GM21576 (cell line): ENCODE data around the gene SLC39A3.
"Not testable (repeated sequence)": the region's sequence is repeated elsewhere in the genome, so short reads cannot be mapped to it uniquely, and the experiment has no call there.

Source experiments
- ATAC-seq: cut with Tn5 transposase; IDR thresholded peaks from one replicate; pipeline ENCODE4 v1.9.1; 2021; ENCODE audit warnings: mild to moderate bottlenecking, moderate library complexity; ENCODE audit not compliant: unreplicated experiment

SLC39A3 gene

DNA sequence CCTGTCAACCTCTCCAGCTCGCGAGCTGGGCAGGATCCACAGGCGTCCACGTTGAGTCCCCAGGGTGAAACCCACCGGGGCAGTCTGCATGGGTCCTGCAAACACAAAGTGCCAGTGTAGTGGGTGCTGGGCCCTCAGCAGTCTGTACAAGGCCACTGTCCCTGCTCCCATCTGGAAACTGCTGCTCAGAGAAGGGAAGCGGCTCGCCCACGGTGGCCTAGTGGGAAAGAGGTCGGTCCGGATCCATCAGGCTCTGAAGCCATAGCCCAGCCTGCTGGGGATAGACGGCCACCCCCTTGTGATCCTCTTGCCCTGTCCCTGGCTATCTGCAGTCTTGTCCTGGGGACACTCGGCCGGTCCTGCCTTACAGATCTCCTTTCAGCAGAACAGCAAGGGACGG is 16.1 kb downstream of the SLC39A3 start:
- ATAC-seq, result no peak

DNA sequence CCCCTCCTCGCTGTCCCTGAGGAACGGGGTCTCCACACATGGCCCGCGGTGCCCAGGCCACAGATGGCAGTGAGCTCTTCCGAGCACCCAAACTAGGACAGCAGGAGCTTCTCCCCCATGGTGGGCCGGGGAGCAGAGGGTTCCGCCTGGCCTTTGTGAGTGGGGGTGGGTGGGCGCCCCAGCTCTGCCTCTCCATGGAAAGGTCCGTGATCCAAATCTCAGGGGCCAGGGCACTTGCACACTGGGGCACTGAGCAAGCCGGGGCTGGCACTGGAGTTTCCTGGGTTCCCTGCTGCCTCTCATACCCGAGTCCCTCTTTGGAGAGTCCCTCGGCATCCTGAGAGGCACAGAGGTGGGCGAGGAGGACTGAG is 16.5 kb downstream of the SLC39A3 start:
- ATAC-seq, result no peak

DNA sequence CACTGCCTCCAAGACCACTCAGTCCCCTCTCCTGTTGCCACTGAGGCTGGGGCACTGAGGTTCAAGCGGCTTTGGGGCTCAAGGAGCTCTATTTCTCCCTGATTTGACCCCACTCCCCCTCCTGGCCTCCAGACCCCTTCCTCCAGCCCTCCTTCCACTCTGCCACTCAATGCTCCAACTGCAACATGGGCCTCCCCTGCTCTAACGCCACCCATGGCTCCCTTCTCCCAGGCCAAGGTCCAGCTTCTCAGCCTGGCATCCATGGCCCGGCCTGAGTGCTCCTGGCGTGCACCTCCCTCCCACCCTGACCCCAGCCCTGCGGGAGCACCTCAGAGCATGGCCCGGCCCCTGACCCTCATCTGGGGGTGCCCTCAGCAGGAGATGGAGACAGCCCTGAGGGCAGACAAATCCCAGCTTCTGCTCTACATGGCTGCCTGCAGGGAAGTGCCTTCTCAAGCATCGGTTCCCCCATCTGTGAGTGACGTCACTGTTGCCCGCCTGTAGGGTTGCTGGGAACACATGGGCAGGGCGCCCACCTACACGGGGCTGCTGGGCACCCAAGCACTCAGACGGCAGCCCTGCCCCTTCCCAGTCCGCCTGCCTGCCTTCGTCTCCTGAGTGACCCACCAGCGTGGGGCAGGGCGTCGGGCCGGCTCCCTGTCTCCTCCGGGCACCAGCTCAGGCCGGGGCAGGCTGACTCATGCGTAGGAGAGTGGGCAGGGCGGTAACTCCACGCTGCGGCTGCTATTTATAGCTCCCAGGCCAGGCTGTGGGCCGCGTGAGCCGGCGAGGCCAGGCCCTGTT is 17.1 kb downstream of the SLC39A3 start:
- ATAC-seq, result no peak

DNA sequence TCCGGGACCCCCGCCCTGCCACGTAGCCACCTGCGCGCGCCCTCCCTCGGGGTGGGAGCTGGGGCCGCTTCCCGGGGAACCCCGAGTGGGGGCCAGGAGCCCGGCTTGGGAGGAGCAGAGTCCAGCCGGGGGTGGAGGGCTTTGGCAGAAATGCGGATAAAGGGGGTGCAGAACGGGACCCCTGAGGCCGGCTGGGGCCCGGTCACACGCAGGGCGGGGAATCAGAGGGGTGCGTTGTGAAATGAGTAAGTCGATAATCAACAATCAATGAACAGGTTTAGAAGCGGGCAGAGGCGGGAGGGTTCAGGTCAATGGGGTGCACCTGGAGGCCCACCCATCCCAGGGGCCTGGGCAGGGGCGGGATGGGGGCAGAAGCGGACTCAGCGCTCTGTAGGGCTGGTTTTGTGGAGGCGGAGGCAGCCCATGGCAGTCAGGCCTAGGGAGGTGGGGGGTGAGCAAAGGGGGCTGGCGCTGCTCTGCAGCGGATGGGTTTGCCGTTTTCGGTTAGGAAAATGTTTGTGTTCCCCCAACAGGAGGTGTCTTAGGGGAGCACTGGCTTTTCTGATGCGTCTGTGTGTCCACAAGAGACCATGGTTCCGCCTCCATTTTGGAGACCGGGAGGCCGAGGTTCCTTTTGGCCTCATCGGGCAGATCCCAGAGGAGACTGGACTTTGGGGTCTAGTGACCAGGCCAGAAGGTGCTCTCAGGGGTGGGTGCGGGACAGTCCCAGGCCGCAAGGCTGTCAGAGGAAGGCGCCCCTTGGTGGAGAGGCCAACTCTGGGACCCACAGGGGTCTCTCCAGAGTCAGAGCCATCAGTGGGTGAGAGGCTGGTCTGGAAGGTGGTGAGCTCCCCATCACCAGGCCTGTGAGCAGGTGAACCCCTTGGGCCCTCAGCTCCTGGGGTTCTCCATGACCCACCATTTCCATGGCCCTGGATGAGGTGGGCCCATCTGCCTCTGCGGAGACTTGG is 18.0 kb downstream of the SLC39A3 start:
- ATAC-seq, result no peak

DNA sequence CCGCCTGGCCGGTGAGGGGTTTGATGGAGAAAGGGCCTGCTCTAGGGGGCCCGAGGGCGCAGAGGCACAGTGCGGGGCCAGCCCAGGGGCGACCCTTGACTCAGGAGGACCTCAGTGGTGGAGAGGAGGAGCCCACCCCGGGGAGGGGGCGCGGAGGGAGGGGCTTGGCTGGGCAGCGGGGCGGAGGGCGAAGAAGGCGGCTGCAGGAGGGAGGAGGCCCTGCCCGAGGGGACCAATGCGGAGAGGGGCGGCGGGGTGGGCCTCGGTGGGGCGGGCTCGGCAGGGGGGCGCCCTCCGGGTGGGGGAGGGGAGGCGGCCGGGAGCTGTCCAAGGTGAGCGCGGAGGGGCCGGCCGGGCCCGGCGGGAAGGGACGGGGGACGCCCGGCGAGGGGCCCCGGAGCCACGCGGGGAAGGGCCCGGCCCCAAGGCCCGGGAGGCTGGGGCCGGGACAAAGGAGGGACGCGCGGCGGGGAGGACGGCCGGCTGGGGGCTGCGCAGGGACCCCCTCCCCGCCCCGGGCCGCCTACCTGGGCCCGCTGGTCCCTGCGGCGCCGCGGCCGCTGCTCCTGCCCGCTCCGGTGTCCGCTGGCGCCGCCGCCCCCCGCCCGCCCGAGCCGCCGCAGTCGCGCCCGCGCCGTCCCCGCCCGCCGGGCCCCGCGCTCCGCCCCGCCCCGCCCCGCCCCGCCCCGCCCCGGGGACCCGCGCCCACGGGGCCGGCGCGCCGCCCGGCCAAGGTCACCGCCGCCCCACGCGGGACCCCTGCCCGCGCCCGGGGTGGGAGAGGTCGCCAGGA is 18.8 kb downstream of the SLC39A3 start, which contains the start of gene DIRAS1:
TSS of gene DIRAS1 (minus strand) at position 596 of the 793 bp plus-strand sequence. CDS start 3,566 bp downstream, outside the sequence.
- ATAC-seq, result no peak

DNA sequence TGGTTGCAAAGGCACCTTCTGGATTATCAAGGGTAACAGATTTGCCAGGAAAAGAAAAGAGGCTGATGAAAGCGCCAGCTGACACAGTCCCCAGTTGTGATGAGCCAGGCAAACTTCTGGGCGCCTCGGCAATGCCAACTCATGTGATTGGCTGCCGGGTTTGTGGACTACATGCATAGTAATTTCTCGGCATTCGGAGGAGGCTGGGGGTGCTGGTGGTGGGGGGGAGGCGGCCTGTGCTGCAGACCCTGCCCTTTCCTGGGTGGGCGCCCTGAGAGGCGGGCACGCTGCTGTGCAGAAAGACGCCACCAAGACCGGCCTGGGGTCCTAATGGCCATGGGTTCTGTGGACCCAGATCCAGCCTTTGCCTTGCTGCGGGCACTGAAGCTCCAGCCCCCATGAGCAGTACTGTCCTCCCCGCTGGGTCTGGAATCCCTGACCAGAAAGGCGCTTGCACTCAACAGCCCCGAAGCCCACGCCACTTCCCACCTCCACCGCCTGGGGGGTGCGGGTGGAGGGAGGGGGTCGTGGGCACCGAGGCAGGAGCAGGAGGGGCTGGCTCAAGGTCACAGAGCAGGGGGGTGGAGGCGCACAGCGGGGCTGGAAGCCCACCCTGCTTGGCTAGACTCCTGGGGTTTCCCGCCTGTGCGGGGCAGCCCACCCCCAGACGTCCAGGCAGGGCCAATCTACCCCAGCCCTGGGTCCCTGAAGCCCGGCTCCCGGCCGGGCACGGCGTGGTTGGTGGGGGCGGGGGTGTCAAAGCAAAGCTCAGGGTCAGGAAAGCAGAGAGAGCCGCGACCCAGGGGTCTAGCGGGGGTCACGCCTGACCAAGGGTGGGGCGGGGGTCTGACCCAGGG is 19.7 kb downstream of the SLC39A3 start:
- no peak for ATAC-seq

DNA sequence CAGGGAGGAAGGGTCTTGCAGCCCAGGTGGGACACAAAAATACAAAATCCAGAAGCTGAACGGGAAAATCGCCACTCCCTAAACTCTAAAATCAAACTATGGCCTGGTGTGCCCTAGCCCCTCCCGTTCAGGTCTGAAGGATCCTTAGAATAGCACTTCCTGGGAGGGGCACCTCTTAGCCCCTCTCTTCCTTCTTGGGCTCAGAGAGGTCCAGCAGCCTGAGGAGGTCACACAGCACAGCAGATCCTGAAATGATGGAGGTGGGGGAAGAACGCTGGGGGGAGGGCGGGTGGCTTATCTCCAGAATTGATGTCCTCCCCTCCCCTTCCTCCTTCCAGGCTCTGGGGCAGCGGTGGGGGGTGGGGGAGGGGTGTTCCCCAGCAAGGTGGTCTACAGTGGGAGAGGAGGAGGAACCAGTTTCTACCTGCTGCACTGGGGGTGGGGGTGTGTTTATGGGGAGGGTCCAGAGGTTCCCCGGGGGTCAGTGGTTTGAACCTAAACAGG is 20.5 kb downstream of the SLC39A3 start:
- ATAC-seq, result no peak

DNA sequence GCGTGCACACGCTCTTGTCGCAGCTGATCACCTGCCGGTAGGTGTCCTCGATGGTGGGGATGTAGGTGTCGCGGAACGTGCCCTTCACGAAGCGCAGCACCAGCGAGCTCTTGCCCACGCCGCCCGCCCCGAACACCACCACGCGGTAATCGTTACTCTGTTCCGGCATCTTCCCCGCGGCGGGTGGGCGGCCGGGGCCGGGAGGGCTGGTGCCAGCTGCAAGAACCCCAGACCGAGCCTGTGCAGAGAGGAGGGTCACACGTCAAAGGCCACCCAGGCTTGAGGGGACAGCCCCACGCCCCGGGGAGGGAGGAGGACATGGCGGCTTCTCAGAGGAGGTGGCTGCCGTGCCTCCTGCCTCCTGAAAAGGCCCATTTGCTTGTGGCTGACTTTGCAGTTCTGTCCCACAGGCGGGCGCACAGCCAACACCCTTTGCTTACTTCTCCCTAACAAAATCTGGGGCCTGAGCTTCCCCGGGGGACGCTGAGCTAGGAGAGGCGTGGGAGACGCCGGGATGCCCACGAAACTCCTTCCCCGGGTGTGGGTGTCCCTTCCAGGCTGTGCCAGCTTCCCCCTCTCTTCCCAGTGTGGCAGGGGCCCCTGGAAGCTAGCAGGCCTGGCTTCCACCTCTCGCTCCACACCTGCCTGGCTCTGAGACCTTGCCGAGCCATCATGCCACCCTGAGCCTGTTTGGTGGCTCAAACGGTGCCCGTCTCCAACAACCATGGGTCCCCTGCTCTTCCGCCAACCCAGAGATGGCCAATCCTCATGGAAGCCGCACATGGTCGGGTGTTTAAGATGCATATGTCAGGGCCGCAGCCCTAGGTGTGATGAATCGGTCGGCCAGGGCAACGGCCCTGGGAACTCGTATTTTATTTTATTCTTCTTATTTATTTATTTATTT is 21.9 kb downstream of the SLC39A3 start:
- no peak for ATAC-seq

DNA sequence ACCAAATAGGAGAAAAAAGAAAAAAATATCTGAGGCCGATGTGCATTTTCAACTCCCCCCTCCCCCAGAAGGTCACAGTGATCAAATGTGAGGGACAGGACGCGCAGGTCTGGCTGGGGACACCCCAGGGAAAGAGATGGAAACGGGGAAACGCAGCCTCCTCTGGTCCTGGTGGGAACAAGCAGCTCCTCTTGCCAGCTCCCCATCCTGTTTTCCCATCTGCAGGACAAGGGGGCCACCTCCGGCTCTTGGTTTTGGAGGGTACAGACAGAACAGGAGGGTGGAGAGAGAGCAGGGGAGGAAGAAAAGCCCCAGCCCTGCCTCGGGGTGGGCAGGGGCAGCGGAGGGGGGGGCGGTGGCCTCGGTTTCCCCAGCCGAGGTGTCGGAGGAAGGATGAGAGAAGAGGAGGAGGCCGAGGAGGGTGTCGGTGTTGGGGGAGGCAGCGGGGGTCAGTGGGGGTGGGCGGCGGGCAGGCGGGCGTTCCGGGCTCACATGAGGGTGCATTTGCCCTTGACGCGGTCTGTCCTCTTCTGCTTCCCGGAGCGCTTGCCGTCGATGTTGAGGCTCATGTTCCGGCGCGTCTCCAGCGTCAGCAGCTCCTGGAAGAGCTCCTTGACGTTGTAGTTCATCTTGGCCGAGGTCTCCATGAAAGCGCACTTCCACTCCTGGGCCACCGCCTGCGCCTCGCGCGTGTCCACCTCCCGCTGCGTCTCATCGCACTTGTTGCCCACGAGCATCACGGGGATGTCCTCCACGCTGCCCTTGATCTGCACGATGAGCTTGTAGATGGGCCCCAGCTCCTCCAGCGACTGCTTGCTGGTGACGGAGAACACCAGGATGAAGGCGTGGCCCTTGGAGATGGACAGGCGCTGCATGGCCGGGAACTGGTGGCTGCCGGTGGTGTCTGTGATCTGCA is 22.8 kb downstream of the SLC39A3 start:
- ATAC-seq, result no peak

DNA sequence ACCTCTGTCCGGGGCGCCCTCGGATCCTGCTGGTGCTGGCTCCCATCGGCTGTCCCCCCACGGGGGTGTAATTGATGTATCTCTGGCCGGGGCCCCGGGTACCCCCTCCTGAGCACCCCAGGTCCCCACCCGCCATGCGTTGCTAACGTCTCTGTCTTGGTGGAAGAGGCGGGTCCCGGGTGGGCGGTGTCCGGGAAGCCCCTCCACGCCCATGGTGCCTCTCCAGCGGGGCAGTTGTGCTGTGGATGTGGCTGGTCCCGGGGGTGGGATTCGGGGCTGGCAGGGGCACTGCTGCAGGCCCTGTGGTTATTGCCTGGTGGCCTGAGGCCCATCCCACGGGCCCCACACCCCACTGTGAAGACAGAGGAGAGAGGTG is 23.6 kb downstream of the SLC39A3 start:
- no peak for ATAC-seq

DNA sequence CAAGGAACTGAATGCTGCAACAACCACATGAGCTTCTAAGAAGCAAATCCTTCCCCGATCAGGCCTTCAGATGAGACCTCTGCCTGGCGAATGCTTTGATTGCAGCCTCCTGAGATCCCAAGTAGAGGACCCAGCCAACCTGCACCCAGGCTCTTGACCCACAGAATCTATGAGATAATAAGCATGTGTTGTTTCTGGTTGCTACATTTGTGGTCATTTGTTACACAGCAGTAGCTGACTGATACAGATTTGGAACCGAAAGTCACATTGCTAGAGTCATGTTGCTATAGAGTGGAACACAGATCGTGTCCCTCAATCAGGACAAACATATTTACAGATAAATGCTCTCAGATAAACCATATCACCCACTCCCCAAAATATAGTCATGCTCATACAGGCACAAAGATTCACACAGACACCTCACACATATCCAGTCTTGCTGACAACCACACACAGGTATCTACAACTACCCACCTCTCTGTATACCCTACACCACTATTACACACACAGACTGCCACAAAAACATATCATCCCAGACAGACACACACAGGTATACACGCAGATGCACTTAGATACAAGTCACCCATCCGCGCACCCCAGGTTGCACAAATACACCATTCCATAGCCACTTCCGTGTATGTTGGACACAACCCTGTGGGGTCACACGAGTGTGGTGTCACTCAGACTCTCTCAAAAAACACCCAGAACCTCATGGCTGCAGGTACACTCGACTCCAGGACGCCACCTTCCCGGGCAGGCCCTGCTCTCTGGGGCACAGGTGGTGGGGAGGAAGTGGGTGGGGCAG is 24.1 kb downstream of the SLC39A3 start:
- no peak for ATAC-seq

DNA sequence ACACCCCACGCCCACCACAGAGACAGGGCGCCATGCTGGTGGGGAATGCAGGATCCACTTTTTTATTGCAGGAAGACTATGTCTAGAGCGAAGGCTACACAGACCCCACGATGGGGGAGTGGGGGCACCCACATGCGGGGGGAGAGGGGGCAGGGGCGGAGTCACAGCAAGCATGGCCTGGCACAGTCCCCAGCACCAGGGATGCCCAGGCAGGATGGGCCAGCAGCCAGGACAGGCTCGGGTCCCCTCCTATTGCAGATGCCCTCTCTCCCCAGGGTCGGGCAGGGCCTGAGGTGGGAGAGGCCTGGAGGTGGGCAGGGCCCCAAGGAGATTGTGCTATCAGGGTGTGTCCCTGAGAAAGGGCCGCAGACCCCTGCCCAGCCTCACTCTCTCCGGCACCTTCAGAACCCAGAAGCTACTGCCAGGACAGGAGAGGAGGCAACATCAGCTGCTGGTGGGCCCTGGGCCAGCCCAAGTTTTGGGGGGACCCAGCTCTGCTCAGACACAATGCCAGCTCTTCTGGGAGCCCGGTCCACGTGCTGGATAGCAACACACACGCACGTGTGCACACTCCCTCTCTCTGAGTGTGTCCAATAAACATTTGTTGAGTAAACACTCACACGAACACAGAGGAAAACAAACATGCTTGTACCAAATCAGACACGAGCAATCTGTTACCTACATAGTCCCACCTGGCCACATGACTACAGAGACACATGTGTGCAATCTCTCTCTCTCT is 25.1 kb downstream of the SLC39A3 start:
- no peak for ATAC-seq

DNA sequence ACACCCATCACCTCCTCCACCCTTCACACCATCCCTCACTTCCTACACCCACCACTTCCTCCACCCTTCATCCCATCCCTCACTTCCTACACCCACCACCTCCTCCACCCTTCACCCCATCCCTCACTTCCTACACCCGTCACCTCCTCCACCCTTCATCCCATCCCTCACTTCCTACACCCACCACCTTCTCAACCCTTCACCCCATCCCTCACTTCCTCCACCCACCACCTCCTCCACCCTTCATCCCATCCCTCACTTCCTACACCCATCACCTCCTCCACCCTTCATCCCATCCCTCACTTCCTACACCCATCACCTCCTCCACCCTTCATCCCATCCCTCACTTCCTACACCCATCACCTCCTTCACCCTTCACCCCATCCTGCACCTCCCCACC is 25.7 kb downstream of the SLC39A3 start:
- ATAC-seq, result not testable (repeated sequence)

DNA sequence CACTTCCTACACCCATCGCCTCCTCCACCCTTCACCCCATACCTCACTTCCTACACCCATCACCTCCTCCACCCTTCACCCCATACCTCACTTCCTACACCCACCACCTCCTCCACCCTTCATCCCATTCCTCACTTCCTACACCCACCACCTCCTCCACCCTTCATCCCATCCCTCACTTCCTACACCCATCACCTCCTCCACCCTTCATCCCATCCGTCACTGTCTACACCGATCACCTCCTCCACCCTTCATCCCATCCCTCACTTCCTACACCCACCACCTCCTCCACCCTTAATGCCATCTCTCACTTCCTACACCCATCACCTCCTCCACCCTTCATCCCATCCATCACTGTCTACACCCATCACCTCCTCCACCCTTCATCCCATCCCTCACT is 26.6 kb downstream of the SLC39A3 start:
- ATAC-seq, result not testable (repeated sequence)

DNA sequence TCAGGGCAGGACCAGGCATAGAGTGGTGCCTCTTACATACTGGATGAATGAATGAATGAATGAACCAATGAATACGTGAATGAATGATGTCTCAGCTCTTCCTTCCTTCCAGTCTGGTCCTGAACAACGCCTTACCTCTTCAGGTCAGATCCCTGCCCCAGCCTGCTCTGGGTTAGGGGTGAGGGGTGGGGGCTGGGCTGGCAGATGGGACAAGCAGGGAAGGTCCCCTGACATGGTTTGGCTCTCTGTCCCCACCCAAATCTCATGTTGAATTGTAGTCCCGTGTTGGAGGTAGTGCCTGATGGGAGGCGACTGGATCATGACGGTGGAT is 28.0 kb downstream of the SLC39A3 start:
- no peak for ATAC-seq

DNA sequence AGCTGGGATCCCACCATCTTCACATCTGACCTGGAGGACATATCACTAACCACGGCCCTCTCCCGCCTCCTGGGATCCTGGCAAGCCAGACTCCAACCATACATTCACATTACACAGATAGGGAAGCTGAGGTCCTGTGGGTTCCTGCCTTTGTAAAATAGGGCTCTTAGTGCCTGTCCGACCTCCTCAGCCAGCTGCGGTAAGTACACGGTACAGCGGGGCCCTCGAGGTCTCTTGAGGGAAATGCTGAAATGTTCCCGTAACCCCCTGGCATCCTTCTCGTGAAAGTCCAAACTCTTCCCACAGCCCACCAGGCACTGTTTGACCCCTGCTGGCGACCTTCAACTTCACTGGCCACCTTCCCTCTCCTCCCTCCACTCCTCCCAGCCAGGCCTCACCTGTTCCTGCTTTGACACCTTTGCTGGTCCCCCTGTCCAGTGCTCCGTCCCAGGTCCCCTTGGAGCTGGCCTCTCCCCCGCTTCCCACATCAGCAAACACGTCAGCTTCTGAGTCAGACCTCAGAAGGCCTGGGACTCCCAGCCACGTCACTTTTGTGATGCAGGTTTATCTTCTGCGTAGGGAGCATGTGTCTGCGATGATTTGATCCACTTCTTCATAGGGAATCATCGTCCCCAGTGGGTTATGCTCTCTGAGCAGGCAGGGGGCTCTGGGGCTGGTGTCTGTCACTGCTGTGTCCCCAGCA is 28.5 kb downstream of the SLC39A3 start:
- no peak for ATAC-seq
